Breast epithelium (tissue), 4 donors: ENCODE results near the gene SLC35C1. TPM values are rescaled to one million over a fixed set of nuclear protein-coding genes. Genes with fewer than 3 reads are reported as not detected.
"Not testable (repeated sequence)": the region's sequence is repeated elsewhere in the genome, so short reads cannot be mapped to it uniquely, and the experiment has no call there.

Source experiments
- DNase-seq, 2 donors: peaks; one replicate each; pipeline ENCODE4 v3.0.0-alpha.2; 2019; ENCODE audit warnings: low spot score in 2 of 2
- H3K27ac ChIP-seq, 2 donors: fragments of 200-600 bp; sonication (generic) in 1 of 2; one replicate each; pipeline ENCODE4 v1.5.1; 2016 to 2019; ENCODE audit warnings: mild to moderate bottlenecking in 1 of 2
- H3K27me3 ChIP-seq, 2 donors: fragments of 200-600 bp; sonication (generic) in 1 of 2; one replicate each; pipeline versions ENCODE4 v1.5.1 to v1.6.0; 2017 to 2019; ENCODE audit warnings: control low read depth in 1 of 2, mild to moderate bottlenecking in 1 of 2
- H3K36me3 ChIP-seq: fragments of 200-600 bp; one replicate; pipeline ENCODE4 v1.5.1; 2019
- H3K4me1 ChIP-seq, 2 donors: fragments of 200-600 bp; sonication (generic); one replicate each; pipeline ENCODE4 v1.5.1; 2016 to 2019; ENCODE audit warnings: control low read depth in 1 of 2
- H3K4me3 ChIP-seq, 3 donors: fragments of 200-600 bp; sonication (generic); 1 replicate in 2 of 3; 2 replicates in 1 of 3; pipeline ENCODE4 v1.5.1; 2016 to 2019; ENCODE audit warnings: mild to moderate bottlenecking in 3 of 3, moderate library complexity in 2 of 3
- H3K9me3 ChIP-seq, 2 donors: fragments of 200-600 bp; sonication (generic) in 1 of 2; one replicate each; pipeline ENCODE4 v1.5.1; 2016 to 2019; ENCODE audit warnings: control low read depth in 1 of 2
- CTCF ChIP-seq, 3 donors: fragments of 450-650 bp; IDR thresholded peaks; one replicate each; pipeline ENCODE4 v1.5.1; 2016 to 2017; ENCODE audit warnings: antibody characterized with exemption in 3 of 3, mild to moderate bottlenecking in 3 of 3, moderate library complexity in 3 of 3
- POLR2A ChIP-seq: fragments of 450-650 bp; IDR thresholded peaks from one replicate; pipeline ENCODE4 v1.6.1; 2016; ENCODE audit warnings: antibody characterized with exemption, mild to moderate bottlenecking, moderate library complexity
- POLR2AphosphoS5 ChIP-seq, 3 donors: sonication (generic); formaldehyde crosslinking; IDR thresholded peaks; one replicate each; pipeline ENCODE4 v1.6.1; 2017; ENCODE audit warnings: antibody characterized with exemption in 3 of 3
- intact Hi-C: fragments of 100-400 bp; cut with DNase I; formaldehyde crosslinking; loops from one replicate; pipeline ENCODE4 v1.15.1; 2023; ENCODE audit warnings: low total_unique reads
- total RNA-seq, 3 donors: library from RNA; depleted of rRNA; stranded (reverse); fragments of >200 nt; gene quantifications; one replicate each; pipeline ENCODE4 v1.1.0, GENCODE V29; 2016

The SLC35C1 gene
- total RNA-seq, 3 donors from 2014 or later: 18.1 to 49.1 (median 28.2) TPM

- DNase-seq: no peak
- no peak overlapping the region for H3K27ac ChIP-seq
- intact Hi-C loops: no loop called here
- H3K36me3 ChIP-seq: no peaks in the 10 kb centered on the region
- TF ChIP-seq CTCF (IDR thresholded peaks at IDR 0.05) (no peak), POLR2A (no peak), POLR2AphosphoS5 (IDR thresholded peaks at IDR 0.05) (no peak)
- no peaks in the 10 kb centered on the region for H3K4me1 ChIP-seq
- H3K4me3 ChIP-seq: no peak overlapping the region
- no peaks in the 10 kb centered on the region for H3K9me3 ChIP-seq
- no peaks in the 10 kb centered on the region for H3K27me3 ChIP-seq
Observed at GRCh38 chr11:45830596-45830995, 25.6 kb downstream of the SLC35C1 start.

- Histone ChIP-seq H3K4me1 (no peaks in the 10 kb centered on the region), H3K27ac (no peak overlapping the region), H3K36me3 (no peaks in the 10 kb centered on the region), H3K4me3 (no peak overlapping the region), H3K9me3 (no peaks in the 10 kb centered on the region), H3K27me3 (no peaks in the 10 kb centered on the region)
- TF ChIP-seq POLR2AphosphoS5 (IDR thresholded peaks at IDR 0.05) (no peak), POLR2A (no peak), CTCF (IDR thresholded peaks at IDR 0.05) (no peak)
- no peak for DNase-seq
- intact Hi-C loops: no loop called here
Observed at GRCh38 chr11:45832811-45833441, 28.0 kb downstream of the SLC35C1 start.

- H3K36me3 ChIP-seq: no peaks in the 10 kb centered on the region
- H3K27me3 ChIP-seq: no peaks in the 10 kb centered on the region
- no peaks in the 10 kb centered on the region for H3K4me1 ChIP-seq
- intact Hi-C loops: no loop called here
- H3K27ac ChIP-seq: no peak overlapping the region
- H3K4me3 ChIP-seq: no peak overlapping the region
- DNase-seq: no peak
- no peaks in the 10 kb centered on the region for H3K9me3 ChIP-seq
- no peak for TF ChIP-seq POLR2AphosphoS5 (IDR thresholded peaks at IDR 0.05)
- no peak for TF ChIP-seq POLR2A
- no peak for TF ChIP-seq CTCF (IDR thresholded peaks at IDR 0.05)
Observed at GRCh38 chr11:45833761-45834160, 28.8 kb downstream of the SLC35C1 start.

GRCh38 chr11:45834298-45834756 lies 29.4 kb downstream of the SLC35C1 start:
- no peak overlapping the region for H3K4me3 ChIP-seq
- H3K27me3 ChIP-seq: no peaks in the 10 kb centered on the region
- H3K9me3 ChIP-seq: no peaks in the 10 kb centered on the region
- no peaks in the 10 kb centered on the region for H3K4me1 ChIP-seq
- no peak for DNase-seq
- intact Hi-C loops: no loop called here
- TF ChIP-seq POLR2AphosphoS5 (IDR thresholded peaks at IDR 0.05) (no peak), POLR2A (no peak), CTCF (IDR thresholded peaks at IDR 0.05) (no peak)
- H3K36me3 ChIP-seq: no peaks in the 10 kb centered on the region
- no peak overlapping the region for H3K27ac ChIP-seq

- no peak overlapping the region for H3K27ac ChIP-seq
- intact Hi-C loops: no loop called here
- no peaks in the 10 kb centered on the region for H3K9me3 ChIP-seq
- DNase-seq: no peak
- TF ChIP-seq CTCF (IDR thresholded peaks at IDR 0.05) (no peak), POLR2A (no peak), POLR2AphosphoS5 (IDR thresholded peaks at IDR 0.05) (no peak)
- H3K4me3 ChIP-seq: no peak overlapping the region
- H3K4me1 ChIP-seq: no peaks in the 10 kb centered on the region
- no peaks in the 10 kb centered on the region for H3K27me3 ChIP-seq
- no peaks in the 10 kb centered on the region for H3K36me3 ChIP-seq
Observed at GRCh38 chr11:45839204-45839603, 34.3 kb downstream of the SLC35C1 start.

- H3K9me3 ChIP-seq, DNase-seq, H3K27ac ChIP-seq, H3K4me3 ChIP-seq, H3K27me3 ChIP-seq, H3K36me3 ChIP-seq, H3K4me1 ChIP-seq: not testable (repeated sequence)
- intact Hi-C loops: loop anchor here (10.0 kb wide), 1 partner anchor 165 kb away; no protein-coding TSS in a partner anchor
Observed at GRCh38 chr11:45840251-45840650, 35.3 kb downstream of the SLC35C1 start.
